K562 (cell line): ENCODE measurements around the gene TBL1Y.

ENCODE experiments used
- EP300 ChIP-seq: IDR thresholded peaks from 2 replicates; pipeline ENCODE4 v1.6.1; 2012; ENCODE audit warnings: low read length, improper control_type of control experiment
- GABPB1 ChIP-seq: sonication (generic); formaldehyde crosslinking; IDR thresholded peaks from 2 replicates; pipeline ENCODE4 v1.8.0; 2022; ENCODE audit warnings: mild to moderate bottlenecking, missing genetic modification reagents
- PHF8 ChIP-seq: fragments of 200-600 bp; sonication (generic); IDR thresholded peaks from 2 replicates; pipeline ENCODE4 v1.6.1; 2012; ENCODE audit warnings: mixed run types, mild to moderate bottlenecking, inconsistent platforms, low read length, moderate library complexity, borderline replicate concordance
- POLR2A ChIP-seq: fragments of 450-650 bp; conservative IDR thresholded peaks from 2 replicates; pipeline ENCODE4 v1.6.1; 2016
- SIN3B ChIP-seq: fragments of 450-650 bp; IDR thresholded peaks from 2 replicates; pipeline ENCODE4 v1.6.1; 2017; ENCODE audit warnings: low read depth, mild to moderate bottlenecking, moderate library complexity
- STAT5A ChIP-seq: IDR thresholded peaks from 2 replicates; pipeline ENCODE4 v1.6.1; 2012; ENCODE audit warnings: low read length, inconsistent platforms, borderline replicate concordance
- ZNF274 ChIP-seq: IDR thresholded peaks from 2 replicates; pipeline ENCODE4 v1.6.1; 2011; ENCODE audit warnings: low read depth, mild to moderate bottlenecking, low read length, moderate library complexity, borderline replicate concordance
- TF ChIP-seq, protein P1 (sequence below): IDR thresholded peaks from 3 replicates; pipeline ENCODE4 v1.6.1; 2011; ENCODE audit warnings: borderline replicate concordance, mild to moderate bottlenecking; ENCODE audit not compliant: insufficient read length, insufficient read depth
- TF ChIP-seq, protein P2 (sequence below), 3 experiments: IDR thresholded peaks in 2 of 3; conservative IDR thresholded peaks in 1 of 3; 2 replicates each; pipeline ENCODE4 v1.5.1; 2011 to 2012; ENCODE audit warnings: low read length in 3 of 3, mild to moderate bottlenecking in 3 of 3, control low read depth in 2 of 3, improper control_type of control experiment in 1 of 3, inconsistent platforms in 1 of 3, low read depth in 1 of 3, mixed read lengths in 1 of 3, moderate library complexity in 1 of 3; ENCODE audit not compliant: insufficient read depth in 2 of 3

DNA sequence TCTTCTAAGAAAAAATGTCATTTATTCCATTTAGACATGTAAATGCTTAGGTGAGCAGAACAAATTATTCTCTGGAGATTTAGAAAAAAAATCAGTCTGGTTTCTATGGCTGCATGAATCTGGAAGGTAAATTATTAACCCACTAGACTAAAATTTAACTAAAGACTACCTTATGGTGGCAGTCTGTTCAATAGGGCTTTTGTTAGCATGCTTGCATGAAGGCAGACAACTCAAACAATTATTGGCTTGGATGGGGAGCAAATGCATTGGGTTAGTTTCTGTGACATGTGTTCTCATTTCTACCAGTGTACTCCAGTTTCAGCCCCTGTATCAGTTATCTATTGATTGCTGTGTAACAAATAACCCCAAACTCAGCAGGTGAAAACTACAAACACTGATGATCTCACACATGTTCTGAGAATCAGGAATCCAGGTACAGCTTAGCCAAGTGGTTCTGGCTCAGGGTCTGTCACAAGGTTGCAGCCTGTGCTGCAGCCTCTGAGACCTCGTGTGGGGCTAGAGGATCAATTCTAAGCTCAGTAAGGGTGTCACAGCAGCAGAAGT is 87.1 kb downstream of the TBL1Y start:
- no peak for TF ChIP-seq STAT5A
- TF ChIP-seq, protein P1, sequence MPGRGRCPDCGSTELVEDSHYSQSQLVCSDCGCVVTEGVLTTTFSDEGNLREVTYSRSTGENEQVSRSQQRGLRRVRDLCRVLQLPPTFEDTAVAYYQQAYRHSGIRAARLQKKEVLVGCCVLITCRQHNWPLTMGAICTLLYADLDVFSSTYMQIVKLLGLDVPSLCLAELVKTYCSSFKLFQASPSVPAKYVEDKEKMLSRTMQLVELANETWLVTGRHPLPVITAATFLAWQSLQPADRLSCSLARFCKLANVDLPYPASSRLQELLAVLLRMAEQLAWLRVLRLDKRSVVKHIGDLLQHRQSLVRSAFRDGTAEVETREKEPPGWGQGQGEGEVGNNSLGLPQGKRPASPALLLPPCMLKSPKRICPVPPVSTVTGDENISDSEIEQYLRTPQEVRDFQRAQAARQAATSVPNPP = no peak
- no peak for TF ChIP-seq SIN3B
- TF ChIP-seq ZNF274 = no peak
- TF ChIP-seq, protein P2, sequence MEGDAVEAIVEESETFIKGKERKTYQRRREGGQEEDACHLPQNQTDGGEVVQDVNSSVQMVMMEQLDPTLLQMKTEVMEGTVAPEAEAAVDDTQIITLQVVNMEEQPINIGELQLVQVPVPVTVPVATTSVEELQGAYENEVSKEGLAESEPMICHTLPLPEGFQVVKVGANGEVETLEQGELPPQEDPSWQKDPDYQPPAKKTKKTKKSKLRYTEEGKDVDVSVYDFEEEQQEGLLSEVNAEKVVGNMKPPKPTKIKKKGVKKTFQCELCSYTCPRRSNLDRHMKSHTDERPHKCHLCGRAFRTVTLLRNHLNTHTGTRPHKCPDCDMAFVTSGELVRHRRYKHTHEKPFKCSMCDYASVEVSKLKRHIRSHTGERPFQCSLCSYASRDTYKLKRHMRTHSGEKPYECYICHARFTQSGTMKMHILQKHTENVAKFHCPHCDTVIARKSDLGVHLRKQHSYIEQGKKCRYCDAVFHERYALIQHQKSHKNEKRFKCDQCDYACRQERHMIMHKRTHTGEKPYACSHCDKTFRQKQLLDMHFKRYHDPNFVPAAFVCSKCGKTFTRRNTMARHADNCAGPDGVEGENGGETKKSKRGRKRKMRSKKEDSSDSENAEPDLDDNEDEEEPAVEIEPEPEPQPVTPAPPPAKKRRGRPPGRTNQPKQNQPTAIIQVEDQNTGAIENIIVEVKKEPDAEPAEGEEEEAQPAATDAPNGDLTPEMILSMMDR (IDR thresholded peaks at IDR 0.05 in 2 of 3, conservative IDR thresholded peaks at IDR 0.05 in 1 of 3; ENCODE audit: insufficient read depth in 2 of 3, low read depth in 1 of 3, low read length in 3 of 3) = no peak
- no peak for TF ChIP-seq GABPB1 (CRISPR knock-in tag)
- TF ChIP-seq PHF8 = no peak
- no peak for TF ChIP-seq POLR2A
- TF ChIP-seq EP300 = no peak
